Gastrocnemius medialis (tissue), 4 donors: ENCODE data around the gene HOXA9. TPM values are rescaled to one million over a fixed set of nuclear protein-coding genes. Genes with fewer than 3 reads are reported as not detected.
A peak's percentile ranks its signal among the peaks of the same experiment; 100 is the strongest.

Source experiments
- ATAC-seq, 2 donors: fragments of 150-250 bp; one replicate each; pipeline ENCODE4 v1.9.1; 2016
- DNase-seq, 2 donors: peaks; one replicate each; pipeline ENCODE4 v3.0.0-alpha.2; 2019
- H3K27ac ChIP-seq, 4 donors: fragments of 200-600 bp; sonication (generic); 1 replicate in 1 of 4; 2 replicates in 3 of 4; pipeline ENCODE4 v1.5.1; 2016 to 2018; ENCODE audit warnings: mild to moderate bottlenecking in 2 of 4, moderate library complexity in 1 of 4
- H3K27me3 ChIP-seq, 3 donors: fragments of 200-600 bp; sonication (generic) in 2 of 3; 1 replicate in 1 of 3; 2 replicates in 2 of 3; pipeline versions ENCODE4 v1.5.1 to v1.6.0; 2016 to 2019; ENCODE audit warnings: mild to moderate bottlenecking in 1 of 3, moderate library complexity in 1 of 3
- H3K36me3 ChIP-seq, 2 donors: fragments of 200-600 bp; sonication (generic) in 1 of 2; one replicate each; pipeline ENCODE4 v1.5.1; 2017 to 2018
- H3K4me1 ChIP-seq, 2 donors: fragments of 200-600 bp; sonication (generic) in 1 of 2; one replicate each; pipeline ENCODE4 v1.5.1; 2016 to 2017; ENCODE audit warnings: mild to moderate bottlenecking in 2 of 2
- H3K4me3 ChIP-seq, 4 donors: fragments of 200-600 bp; sonication (generic) in 3 of 4; 1 replicate in 1 of 4; 2 replicates in 3 of 4; pipeline ENCODE4 v1.5.1; 2016 to 2019; ENCODE audit warnings: mild to moderate bottlenecking in 2 of 4
- H3K9me3 ChIP-seq, 3 donors: fragments of 200-600 bp; sonication (generic) in 2 of 3; 1 replicate in 1 of 3; 2 replicates in 2 of 3; pipeline ENCODE4 v1.5.1; 2016 to 2019
- POLR2A ChIP-seq, 2 donors: fragments of 450-650 bp; IDR thresholded peaks; one replicate each; pipeline ENCODE4 v1.6.1; 2017; ENCODE audit warnings: antibody characterized with exemption in 2 of 2, mild to moderate bottlenecking in 2 of 2, moderate library complexity in 2 of 2
- in situ Hi-C, 4 donors: fragments of 200-750 bp; cut with MboI; loops; one replicate each; pipeline versions ENCODE4 v1.15.0 to v1.8.0; 2017; ENCODE audit warnings: low sequenced_read_pairs in 4 of 4
- intact Hi-C: fragments of 100-400 bp; cut with DNase I; formaldehyde crosslinking; loops from one replicate; pipeline ENCODE4 v1.15.1; 2023; ENCODE audit warnings: low total_unique reads
- microRNA counts, 2 donors: library from miRNA; unstranded; fragments of <30 nt; microRNA quantifications; one replicate each; lab custom pipeline; 2016
- microRNA-seq, 2 donors: library from miRNA; unstranded; fragments of <30 nt; microRNA quantifications; one replicate each; pipeline ENCODE4, GENCODE V29; 2016; ENCODE audit warnings: borderline replicate concordance in 2 of 2
- total RNA-seq, 4 donors: library from RNA; depleted of rRNA; stranded (reverse); fragments of >200 nt; gene quantifications; one replicate each; pipeline versions ENCODE4 v1.1.0 to v1.2.3, GENCODE V29; 2016
- TF ChIP-seq, protein P1 (sequence below), 5 experiments: fragments of 450-650 bp in 3 of 5; fragments of 200-600 bp in 2 of 5; sonication (generic) in 2 of 5; IDR thresholded peaks in 4 of 5; conservative IDR thresholded peaks in 1 of 5; 1 replicate in 4 of 5; 2 replicates in 1 of 5; pipeline ENCODE4 v1.5.1; 2016 to 2019; ENCODE audit warnings: antibody characterized with exemption in 5 of 5, mild to moderate bottlenecking in 3 of 5, moderate library complexity in 3 of 5

Gene HOXA9
- total RNA-seq, 4 donors from 2014 or later: 18.9 to 30.3 (median 19.5) TPM

GRCh38 chr7:27112955-27113949, 52.1 kb downstream of the HOXA9 start:
- peak; percentile 49 to 67 for ATAC-seq
- no peaks in the 10 kb centered on the region for H3K36me3 ChIP-seq
- TF ChIP-seq, protein P1, sequence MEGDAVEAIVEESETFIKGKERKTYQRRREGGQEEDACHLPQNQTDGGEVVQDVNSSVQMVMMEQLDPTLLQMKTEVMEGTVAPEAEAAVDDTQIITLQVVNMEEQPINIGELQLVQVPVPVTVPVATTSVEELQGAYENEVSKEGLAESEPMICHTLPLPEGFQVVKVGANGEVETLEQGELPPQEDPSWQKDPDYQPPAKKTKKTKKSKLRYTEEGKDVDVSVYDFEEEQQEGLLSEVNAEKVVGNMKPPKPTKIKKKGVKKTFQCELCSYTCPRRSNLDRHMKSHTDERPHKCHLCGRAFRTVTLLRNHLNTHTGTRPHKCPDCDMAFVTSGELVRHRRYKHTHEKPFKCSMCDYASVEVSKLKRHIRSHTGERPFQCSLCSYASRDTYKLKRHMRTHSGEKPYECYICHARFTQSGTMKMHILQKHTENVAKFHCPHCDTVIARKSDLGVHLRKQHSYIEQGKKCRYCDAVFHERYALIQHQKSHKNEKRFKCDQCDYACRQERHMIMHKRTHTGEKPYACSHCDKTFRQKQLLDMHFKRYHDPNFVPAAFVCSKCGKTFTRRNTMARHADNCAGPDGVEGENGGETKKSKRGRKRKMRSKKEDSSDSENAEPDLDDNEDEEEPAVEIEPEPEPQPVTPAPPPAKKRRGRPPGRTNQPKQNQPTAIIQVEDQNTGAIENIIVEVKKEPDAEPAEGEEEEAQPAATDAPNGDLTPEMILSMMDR (IDR thresholded peaks at IDR 0.05 in 4 of 5, conservative IDR thresholded peaks at IDR 0.05 in 1 of 5): no peak
- no peak for TF ChIP-seq POLR2A (IDR thresholded peaks at IDR 0.05)
- in situ Hi-C loops: no loop called here
- H3K27me3 ChIP-seq: no peaks in the 10 kb centered on the region
- intact Hi-C loops: no loop called here
- no peak for DNase-seq
- H3K4me3 ChIP-seq: peak overlapping the region; percentile 53 to 66 (median 58)
- H3K4me1 ChIP-seq: peaks cover 21 to 30% of the 10 kb centered on the region in 2 donors
- no peaks in the 10 kb centered on the region for H3K9me3 ChIP-seq
- H3K27ac ChIP-seq: peak overlapping the region; percentile 79 to 87 (median 82)

MicroRNAs within 50 kb of the gene (microRNA counts, 767-probe panel; counts per million panel counts)
- 3,290 to 6,582 counts per million in 2 donors for microRNA hsa-miR-196b-5p (lab: Ali Mortazavi, UCI)

Small RNA genes lying within 50 kb of the gene (microRNA-seq; reads per million reads assigned to microRNA genes)
- gene MIR196B: 2,530 to 3,127 reads per million in 2 donors

Other genes starting within 250 kb of the HOXA9 start
- gene HOXA1, start 69.5 kb downstream of the HOXA9 start, total RNA-seq: under 1 TPM in 2 of 4 donors, not detected in 2; 0.16 to 0.36 TPM
- gene HOXA2, start 62.9 kb downstream of the HOXA9 start, total RNA-seq: under 1 TPM in 3 of 4 donors, not detected in 1; 0.29 to 0.88 (median 0.38) TPM
- gene HOXA4, start 34.8 kb downstream of the HOXA9 start, total RNA-seq: 1 to 10 TPM; 1.7 to 4.2 (median 2.9) TPM
- 1 to 10 TPM; 2.7 to 7.1 (median 7.0) TPM for gene HOXA5, start 21.9 kb downstream of the HOXA9 start, total RNA-seq
- gene HOXA6, start 17.8 kb downstream of the HOXA9 start, total RNA-seq: 1 to 10 TPM; 2.6 to 5.6 (median 4.2) TPM
- gene HOXA3, start 13.0 kb downstream of the HOXA9 start, total RNA-seq: 1 to 10 TPM in 3 of 4 donors, under 1 TPM in 1; 0.53 to 6.2 (median 3.0) TPM
- 10 to 100 TPM in 1 of 4 donors, 1 to 10 TPM in 3; 5.3 to 12.8 (median 8.6) TPM for gene HOXA7, start 8.9 kb downstream of the HOXA9 start, total RNA-seq
- gene HOXA10, start 8.8 kb upstream of the HOXA9 start, total RNA-seq: 10 to 100 TPM; 24.6 to 61.2 (median 40.0) TPM
- gene HOXA11, start 19.7 kb upstream of the HOXA9 start, total RNA-seq: 1 to 10 TPM; 5.1 to 7.9 (median 6.4) TPM
- 1 to 10 TPM in 3 of 4 donors, under 1 TPM in 1; 0.82 to 2.4 (median 1.7) TPM for gene HOXA13, start 34.6 kb upstream of the HOXA9 start, total RNA-seq
- not detected for gene EVX1, start 77.3 kb upstream of the HOXA9 start, total RNA-seq